SKM-1 (cell line): ENCODE data around the gene CCR5.

Source experiments
- DNase-seq: peaks from one replicate; lab custom pipeline; 2025; ENCODE audit not compliant: unreplicated experiment; lab: John Stamatoyannopoulos, UW

CCR5 gene

GRCh38 chr3:46406788-46407611 lies 36.3 kb downstream of the CCR5 start, which contains the start of the genes CCR5AS and CCRL2:
TSS of gene CCR5AS (minus strand) at chr3:46407066.
TSS of gene CCRL2 (plus strand) at chr3:46407259. CDS start at chr3:46408080, 821 bp downstream.
- peak; percentile 31 for DNase-seq

GRCh38 chr3:46407970-46408369 lies 37.2 kb downstream of the CCR5 start:
- DNase-seq = no peak

GRCh38 chr3:46408853-46409252 lies 38.1 kb downstream of the CCR5 start:
- no peak for DNase-seq

GRCh38 chr3:46409739-46410489 lies 39.2 kb downstream of the CCR5 start:
- no peak for DNase-seq

- DNase-seq = no peak
Observed at GRCh38 chr3:46410669-46411068, 39.9 kb downstream of the CCR5 start.

GRCh38 chr3:46411271-46411670 lies 40.5 kb downstream of the CCR5 start:
- DNase-seq = no peak

GRCh38 chr3:46412786-46413298 lies 42.1 kb downstream of the CCR5 start:
- DNase-seq = no peak

GRCh38 chr3:46413951-46414350 lies 43.2 kb downstream of the CCR5 start:
- DNase-seq = no peak

GRCh38 chr3:46414739-46415138 lies 44.0 kb downstream of the CCR5 start:
- no peak for DNase-seq

- DNase-seq = no peak
Observed at GRCh38 chr3:46416125-46416810, 45.5 kb downstream of the CCR5 start.

- no peak for DNase-seq
Observed at GRCh38 chr3:46416811-46417510, 46.2 kb downstream of the CCR5 start.

GRCh38 chr3:46417841-46418611 lies 47.3 kb downstream of the CCR5 start:
- no peak for DNase-seq

GRCh38 chr3:46419816-46420215 lies 49.1 kb downstream of the CCR5 start:
- no peak for DNase-seq

- DNase-seq = no peak
Observed at GRCh38 chr3:46420931-46421330, 50.2 kb downstream of the CCR5 start.

GRCh38 chr3:46422617-46423016 lies 51.9 kb downstream of the CCR5 start:
- DNase-seq = no peak

GRCh38 chr3:46423588-46423987 lies 52.8 kb downstream of the CCR5 start:
- DNase-seq = no peak
